ENCODE data around the gene CLK4.

- TF ChIP-seq CTCF (IDR thresholded peaks at IDR 0.05 in 2 of 3, conservative IDR thresholded peaks at IDR 0.05 in 1 of 3; ENCODE audit: borderline replicate concordance in 1 of 3, insufficient read depth in 1 of 3, low read depth in 2 of 3, low read length in 2 of 3) (no peak), EZH2 (IDR thresholded peaks at IDR 0.05) (no peak), JUND (IDR thresholded peaks at IDR 0.05) (no peak), POLR2A (IDR thresholded peaks at IDR 0.05; ENCODE audit: borderline replicate concordance, extremely low read depth, insufficient read depth, insufficient read length) (no peak), ZFX (IDR thresholded peaks at IDR 0.05) (no peak), REST (IDR thresholded peaks at IDR 0.05; ENCODE audit: low read depth) (no peak), ELF1 (IDR thresholded peaks at IDR 0.05; ENCODE audit: borderline replicate concordance, low read depth) (no peak), TCF7L2 (IDR thresholded peaks at IDR 0.05; ENCODE audit: borderline replicate concordance, extremely low read depth, insufficient read depth, insufficient read length) (no peak), ATF3 (IDR thresholded peaks at IDR 0.05) (no peak), YY1 (IDR thresholded peaks at IDR 0.05; ENCODE audit: extremely low read depth, insufficient replicate concordance, low read depth, low read length) (no peak)
These were observed 13.6 kb upstream of the CLK4 start for GRCh38 chr5:178640331-178641045.
